GM10248 (cell line): ENCODE measurements around the gene UBE2E2.

Experiments used
- CTCF ChIA-PET: fragments of 300-600 bp; sonication (Branson Sonifier 250); formaldehyde crosslinking; extraction: SDS; loops from one replicate; lab custom pipeline; 2021; ENCODE audit warnings: antibody characterized with exemption; lab: Yijun Ruan, JAX
- POLR2A ChIA-PET: fragments of 350-650 bp; sonication (Branson Sonifier 250); formaldehyde crosslinking; extraction: SDS; loops from one replicate; lab custom pipeline; 2020; ENCODE audit warnings: antibody characterized with exemption; lab: Yijun Ruan, JAX
- DNase-seq: peaks from one replicate; pipeline ENCODE4 v3.0.0; 2012; ENCODE audit errors: extremely low spot score
- CTCF ChIP-seq: IDR thresholded peaks from 2 replicates; pipeline ENCODE4 v1.5.1; 2012; ENCODE audit warnings: mild to moderate bottlenecking, low read depth; ENCODE audit errors: extremely low read depth, missing control alignments, control extremely low read depth

The UBE2E2 gene

GRCh38 chr3:23459889-23460546 lies 256.9 kb downstream of the UBE2E2 start:
- no peak for TF ChIP-seq CTCF
- ChIA-PET CTCF (no interaction called here), POLR2A (no interaction called here)
- no peak for DNase-seq

- TF ChIP-seq CTCF: no peak
- ChIA-PET CTCF (no interaction called here), POLR2A (no interaction called here)
- no peak for DNase-seq
Observed at GRCh38 chr3:23461069-23461468, 257.9 kb downstream of the UBE2E2 start.

GRCh38 chr3:23463791-23464190 lies 260.7 kb downstream of the UBE2E2 start:
- no peak for DNase-seq
- ChIA-PET CTCF (interaction anchor here (2.6 kb wide), 1 partner anchor 9 kb away, joined by 11 read pairs; no protein-coding TSS in a partner anchor), POLR2A (no interaction called here)
- TF ChIP-seq CTCF: no peak

- CTCF ChIA-PET: interaction anchor here (1.0 to 2.6 kb wide), 2 partner anchors 11 to 30 kb away, joined by 3 to 11 read pairs; no protein-coding TSS in a partner anchor
- POLR2A ChIA-PET: no interaction called here
- DNase-seq: no peak
- no peak for TF ChIP-seq CTCF
Observed at GRCh38 chr3:23465569-23465968, 262.4 kb downstream of the UBE2E2 start.

- TF ChIP-seq CTCF: no peak
- ChIA-PET POLR2A (no interaction called here), CTCF (interaction anchor here (1.3 kb wide), 1 partner anchor 11 kb away, joined by 3 read pairs; no protein-coding TSS in a partner anchor)
- no peak for DNase-seq
Observed at GRCh38 chr3:23468203-23468602, 265.1 kb downstream of the UBE2E2 start.

- no peak for DNase-seq
- CTCF ChIA-PET: no interaction called here
- POLR2A ChIA-PET: no interaction called here
- TF ChIP-seq CTCF: no peak
Observed at GRCh38 chr3:23474580-23475357, 271.6 kb downstream of the UBE2E2 start.
